ENCODE measurements around the gene DGKB. TPM values are rescaled to one million over a fixed set of nuclear protein-coding genes. Genes with fewer than 3 reads are reported as not detected.

DGKB gene
- total and polyA plus RNA-seq, 8 donors: 0.16 to 1.3 (median 0.40) TPM

- H3K27me3 ChIP-seq: no peaks in the 10 kb centered on the region
- 44 to 51% methylated on average over 1 of the region's 1 CpG for WGBS, 2 donors
- no peak for TF ChIP-seq CTCF (IDR thresholded peaks at IDR 0.05)
- H3K9me3 ChIP-seq: no peaks in the 10 kb centered on the region
- no peaks in the 10 kb centered on the region for H3K36me3 ChIP-seq
- no peak overlapping the region for H3K27ac ChIP-seq
- H3K4me1 ChIP-seq: no peaks in the 10 kb centered on the region
- ATAC-seq (no peak), FAIRE-seq (no peak), DNase-seq (no peak)
- H3K4me3 ChIP-seq: no peak overlapping the region
- intact Hi-C loops (cut with DNase I): no loop called here
These were observed 236.2 kb downstream of the DGKB start for GRCh38 chr7:14666304-14666703.

GRCh38 chr7:14639801-14640200, 262.8 kb downstream of the DGKB start:
- H3K27me3 ChIP-seq: no peaks in the 10 kb centered on the region
- peak in 3 of 4 donors; percentile 81 to 86 (median 85) for ATAC-seq
- no peak overlapping the region for H3K27ac ChIP-seq
- no peak for FAIRE-seq
- no peaks in the 10 kb centered on the region for H3K9me3 ChIP-seq
- no peaks in the 10 kb centered on the region for H3K36me3 ChIP-seq
- H3K4me3 ChIP-seq: no peak overlapping the region
- peaks cover 7 to 17% (median 15%) of the 10 kb centered on the region in 3 donors for H3K4me1 ChIP-seq
- no peak for TF ChIP-seq CTCF (IDR thresholded peaks at IDR 0.05)
- no peak for DNase-seq
- WGBS, 2 donors: 29 to 49% methylated on average over 1 of the region's 1 CpG
- intact Hi-C loops (cut with DNase I): no loop called here

GRCh38 chr7:14639329-14639728, 263.2 kb downstream of the DGKB start:
- intact Hi-C loops (cut with DNase I): no loop called here
- H3K9me3 ChIP-seq: no peaks in the 10 kb centered on the region
- H3K27ac ChIP-seq: no peak overlapping the region
- no peak overlapping the region for H3K4me3 ChIP-seq
- no peak for TF ChIP-seq CTCF (IDR thresholded peaks at IDR 0.05)
- FAIRE-seq (no peak), DNase-seq (peak in 1 of 6 donors; percentile 2), ATAC-seq (peak in 3 of 4 donors; percentile 69 to 77 (median 71))
- 25 to 39% methylated on average over 2 of the region's 2 CpGs for WGBS, 2 donors
- H3K27me3 ChIP-seq: no peaks in the 10 kb centered on the region
- H3K4me1 ChIP-seq: peaks cover 7 to 17% (median 15%) of the 10 kb centered on the region in 3 donors
- no peaks in the 10 kb centered on the region for H3K36me3 ChIP-seq

GRCh38 chr7:14637968-14638367, 264.6 kb downstream of the DGKB start:
- H3K9me3 ChIP-seq: no peaks in the 10 kb centered on the region
- H3K4me3 ChIP-seq: no peak overlapping the region
- no peaks in the 10 kb centered on the region for H3K36me3 ChIP-seq
- peaks cover 7 to 17% (median 15%) of the 10 kb centered on the region in 3 donors for H3K4me1 ChIP-seq
- FAIRE-seq (no peak), DNase-seq (no peak), ATAC-seq (no peak)
- intact Hi-C loops (cut with DNase I): no loop called here
- WGBS, 2 donors: 82 to 84% methylated on average over 2 of the region's 2 CpGs
- H3K27ac ChIP-seq: no peak overlapping the region
- H3K27me3 ChIP-seq: no peaks in the 10 kb centered on the region
- no peak for TF ChIP-seq CTCF (IDR thresholded peaks at IDR 0.05)

- Histone ChIP-seq H3K4me3 (no peak overlapping the region), H3K27ac (no peak overlapping the region), H3K36me3 (no peaks in the 10 kb centered on the region), H3K27me3 (no peaks in the 10 kb centered on the region), H3K4me1 (peaks cover 7 to 17% (median 15%) of the 10 kb centered on the region in 3 donors), H3K9me3 (no peaks in the 10 kb centered on the region)
- FAIRE-seq (peak; percentile 41), ATAC-seq (peak; percentile 48 to 81 (median 68)), DNase-seq (no peak)
- intact Hi-C loops (cut with DNase I): no loop called here
- no peak for TF ChIP-seq CTCF (IDR thresholded peaks at IDR 0.05)
- WGBS, 2 donors: 25 to 35% methylated on average over 4 of the region's 4 CpGs
These were observed 266.6 kb downstream of the DGKB start for GRCh38 chr7:14635955-14636354.
